NCI-H82 treated with DMSO at 0.1 percent for 48 hours (cell line): ENCODE results near the gene ZSCAN2.
"Not testable (repeated sequence)": the region's sequence is repeated elsewhere in the genome, so short reads cannot be mapped to it uniquely, and the experiment has no call there.

Source experiments
- DNase-seq: peaks from one replicate; lab custom pipeline; 2025; ENCODE audit not compliant: unreplicated experiment; lab: John Stamatoyannopoulos, UW

The ZSCAN2 gene

DNA sequence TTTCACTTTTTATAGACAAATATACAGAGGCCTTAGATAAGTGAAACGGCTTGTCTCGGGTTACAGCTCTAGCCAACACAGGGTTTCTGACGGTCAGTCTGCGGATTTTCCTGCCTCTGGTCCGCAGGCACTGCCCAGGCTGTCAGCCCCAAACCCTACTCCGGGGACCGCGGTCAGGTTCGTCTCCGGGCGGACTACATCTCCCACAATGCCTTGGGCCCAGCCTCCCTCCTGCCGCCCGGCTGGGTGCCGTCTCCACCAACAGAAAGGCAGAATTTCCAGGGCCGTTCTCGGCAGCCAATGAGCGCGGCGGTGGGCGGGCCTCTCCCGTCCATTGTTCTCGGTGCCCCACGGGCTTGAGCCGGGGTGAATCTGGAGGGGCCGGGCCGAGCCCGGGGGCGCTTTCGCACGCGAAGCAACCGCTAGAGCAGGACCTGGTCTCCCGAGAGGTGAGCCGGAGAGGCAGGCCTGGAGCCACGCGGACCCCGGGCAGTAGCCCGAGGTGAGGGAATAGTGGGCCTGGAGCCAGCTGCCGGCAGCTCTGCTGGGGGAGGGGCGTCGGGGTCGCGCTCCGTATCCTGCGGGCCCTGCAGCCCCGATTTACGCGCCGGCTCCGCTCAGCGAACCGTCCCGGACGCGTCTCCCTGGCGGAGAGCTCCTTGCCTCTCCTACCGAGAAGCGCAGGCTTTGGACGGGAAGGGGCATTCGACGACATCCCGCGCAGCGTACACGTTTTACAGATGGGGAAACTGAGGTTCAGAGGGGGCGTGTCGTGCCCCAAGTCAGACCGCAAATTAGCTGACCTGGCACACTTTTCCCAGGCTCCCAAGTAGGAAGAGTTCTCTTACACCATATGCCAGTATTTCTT is at the start of gene ZSCAN2:
TSS of gene ZSCAN2 (plus strand) at position 323 of the 868 bp plus-strand sequence. CDS start 2,919 bp downstream, outside the sequence.
- peak; percentile 87 for DNase-seq

- DNase-seq = not testable (repeated sequence)
These were observed 49.2 kb upstream of the ZSCAN2 start for GRCh38 chr15:84551624-84552023.

DNA sequence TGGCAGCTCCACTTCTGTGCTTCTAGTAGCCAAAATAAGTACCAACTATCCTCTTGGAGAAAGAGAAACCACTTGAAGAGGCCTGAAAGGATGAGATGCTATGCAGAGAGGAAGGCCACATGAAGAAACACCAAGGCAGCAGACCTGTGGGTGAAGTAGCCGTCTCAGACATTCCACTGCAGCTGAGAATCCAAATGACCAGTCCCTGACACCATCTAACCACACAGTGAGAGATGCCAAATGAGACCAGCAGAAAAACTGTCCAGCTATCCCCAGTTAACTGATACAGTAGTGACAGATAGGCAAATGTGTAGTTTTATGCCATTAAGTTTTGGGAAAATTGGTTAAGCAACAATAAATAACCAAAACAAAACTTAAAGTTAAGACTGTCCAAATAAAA is 47.9 kb upstream of the ZSCAN2 start:
- no peak for DNase-seq

DNA sequence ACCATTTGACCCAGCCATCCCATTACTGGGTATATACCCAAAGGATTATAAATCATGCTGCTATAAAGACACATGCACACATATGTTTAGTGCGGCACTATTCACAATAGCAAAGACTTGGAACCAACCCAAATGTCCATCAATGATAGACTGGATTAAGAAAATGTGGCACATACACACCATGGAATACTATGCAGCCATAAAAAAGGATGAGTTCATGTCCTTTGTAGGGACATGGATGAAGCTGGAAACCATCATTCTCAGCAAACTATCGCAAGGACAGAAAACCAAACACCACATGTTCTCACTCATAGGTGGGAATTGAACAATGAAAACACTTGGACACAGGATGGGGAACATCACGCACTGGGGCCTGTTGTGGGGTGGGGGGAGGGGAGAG is 44.1 kb upstream of the ZSCAN2 start:
- not testable (repeated sequence) for DNase-seq

GRCh38 chr15:84568021-84568420 is 32.8 kb upstream of the ZSCAN2 start:
- DNase-seq = not testable (repeated sequence)

DNA sequence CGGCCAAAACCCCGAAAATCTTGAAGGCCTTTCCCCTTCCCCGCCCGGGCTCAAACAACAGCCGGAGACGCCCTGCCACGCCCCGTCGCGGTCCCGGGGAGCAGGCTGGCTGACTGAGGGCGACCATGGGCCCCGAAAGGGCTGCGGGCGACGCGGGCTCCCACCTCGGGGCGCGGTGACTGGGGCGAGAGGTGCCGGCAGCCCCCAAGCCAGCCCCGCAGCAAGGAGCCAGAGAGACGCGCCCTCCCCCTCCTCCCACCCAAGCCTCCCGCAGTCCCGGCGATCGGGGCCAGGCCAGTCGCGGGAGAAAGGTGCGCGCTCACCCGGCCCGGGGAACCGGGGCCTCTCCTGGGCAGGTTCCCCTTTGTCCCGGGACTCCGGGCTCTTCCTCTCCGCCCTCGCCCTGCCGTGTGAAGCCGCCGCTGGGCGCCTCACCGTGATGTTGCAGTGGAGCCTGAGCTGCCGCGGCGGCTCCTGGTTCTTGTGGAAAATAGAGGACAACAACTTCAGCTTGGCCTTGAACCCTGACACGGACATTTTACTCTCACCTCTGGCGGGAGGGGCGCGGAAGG is 30.6 kb upstream of the ZSCAN2 start:
- no peak for DNase-seq

- DNase-seq = no peak
These were observed 28.6 kb upstream of the ZSCAN2 start for GRCh38 chr15:84572231-84572630.

DNA sequence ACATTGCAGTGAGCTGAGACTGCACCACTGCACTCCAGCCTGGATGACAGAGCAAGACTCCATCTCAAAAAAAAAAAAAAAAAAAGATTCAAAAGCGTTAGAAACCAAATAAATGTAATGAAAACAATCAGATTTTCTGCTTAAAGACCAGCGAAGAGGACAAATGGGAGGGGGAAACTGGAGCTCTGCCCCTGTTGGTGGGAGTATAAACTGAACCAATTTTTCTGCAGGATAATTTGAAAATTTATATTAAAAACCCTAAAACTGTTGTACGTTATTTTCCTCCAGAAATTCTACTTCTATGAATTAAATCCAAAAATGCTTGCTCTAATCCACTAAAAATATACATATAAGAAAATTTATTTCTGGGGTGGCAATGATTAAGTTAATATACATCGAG is 25.3 kb upstream of the ZSCAN2 start:
- DNase-seq = no peak

- DNase-seq = not testable (repeated sequence)
These were observed 22.9 kb upstream of the ZSCAN2 start for GRCh38 chr15:84577891-84578290.

DNA sequence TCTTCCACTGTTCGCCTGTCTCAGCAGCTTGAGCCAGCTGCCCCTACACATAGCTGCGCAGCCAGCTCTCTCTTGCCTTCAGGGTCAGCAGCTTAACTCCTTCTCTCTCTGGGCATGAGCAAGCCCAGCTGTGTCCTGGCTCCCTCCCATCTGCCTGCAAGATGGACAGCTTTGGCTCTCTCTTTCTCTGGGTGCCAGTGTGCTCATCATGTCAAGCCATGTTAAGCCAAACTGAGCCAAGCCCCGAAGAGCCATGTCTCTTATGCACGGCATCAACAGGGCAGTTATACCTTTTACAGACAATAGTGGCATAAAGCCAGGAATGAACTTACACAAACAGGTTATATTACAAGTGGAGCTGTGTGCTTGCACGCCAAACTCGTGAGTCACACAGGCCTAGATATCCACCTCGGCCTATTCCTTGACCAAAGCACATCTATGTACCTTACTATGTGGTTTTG is 21.5 kb upstream of the ZSCAN2 start:
- DNase-seq = not testable (repeated sequence)

DNA sequence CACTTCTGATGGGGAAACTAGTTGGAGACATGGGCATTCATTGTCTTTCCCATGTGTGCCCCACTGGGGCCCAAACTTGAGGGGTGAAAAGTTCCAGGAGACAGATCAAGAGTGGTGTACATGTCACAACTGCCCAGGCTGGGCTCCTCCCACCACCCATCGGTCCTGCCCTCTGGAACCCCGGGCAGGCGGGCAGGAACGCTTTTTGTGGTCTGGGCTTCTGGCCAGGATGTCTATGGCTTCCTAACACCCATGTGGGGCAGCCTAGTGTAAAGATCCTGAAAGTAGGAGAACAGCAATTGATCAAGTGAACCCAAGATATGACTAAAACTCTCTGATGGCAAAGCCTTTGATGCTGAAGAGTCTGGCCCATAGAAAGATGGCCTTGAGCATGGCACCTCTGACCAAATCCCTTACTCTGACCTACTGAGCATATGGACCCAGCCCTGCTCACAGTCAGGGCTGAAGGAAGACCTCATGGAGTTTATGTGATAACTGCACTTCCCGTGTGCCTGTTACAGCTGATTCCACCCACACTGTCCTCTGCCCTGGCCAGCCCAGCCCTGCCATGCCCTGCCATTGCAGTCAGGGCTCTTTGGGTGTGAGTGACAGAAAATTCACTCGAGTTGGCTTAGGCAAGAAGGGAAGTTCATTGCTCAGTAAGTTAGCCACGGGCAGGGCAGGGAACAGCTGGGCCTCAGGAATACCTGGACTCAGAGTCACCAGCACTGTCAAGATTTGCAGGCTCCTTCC is 19.0 kb upstream of the ZSCAN2 start:
- DNase-seq = not testable (repeated sequence)

- no peak for DNase-seq
These were observed 18.1 kb upstream of the ZSCAN2 start for GRCh38 chr15:84582583-84583157.

DNA sequence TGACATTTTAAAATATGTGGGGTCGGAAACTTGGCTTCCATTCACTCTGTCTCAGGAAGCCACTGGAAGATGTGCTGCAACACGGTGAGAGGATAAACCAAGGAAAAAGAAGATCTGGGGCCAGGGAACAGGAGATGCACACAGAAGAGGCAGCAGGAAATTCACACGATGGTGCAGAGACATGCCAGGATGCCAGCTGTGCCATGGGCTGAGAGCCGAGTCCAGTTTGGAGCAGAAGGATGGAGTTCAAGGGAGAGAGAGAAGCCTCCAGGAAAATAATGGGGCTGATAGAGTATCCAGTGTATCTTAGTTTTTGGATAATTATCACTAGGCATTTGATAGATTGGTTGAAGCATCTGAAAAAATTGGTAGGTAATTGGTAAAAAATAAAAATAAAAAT is 16.9 kb upstream of the ZSCAN2 start:
- DNase-seq = not testable (repeated sequence)

DNA sequence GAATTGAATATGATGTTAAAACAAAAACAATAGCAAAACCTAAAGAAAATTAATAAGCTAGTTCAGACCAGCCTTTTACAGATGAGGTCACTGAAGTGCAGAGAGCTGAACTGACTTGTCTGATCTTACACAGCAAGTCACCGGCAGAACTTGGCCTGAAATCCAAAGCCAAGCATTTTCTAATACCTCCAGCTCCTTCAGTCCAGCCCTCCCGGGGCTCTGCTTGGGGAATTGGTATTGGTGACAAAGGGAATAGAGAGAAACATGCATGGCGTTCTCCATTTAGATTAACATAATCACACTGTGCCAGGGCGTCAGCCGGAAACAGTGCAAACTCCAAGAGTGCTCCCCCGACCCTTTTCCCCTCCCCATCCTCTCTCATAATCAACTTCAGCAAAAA is 14.1 kb upstream of the ZSCAN2 start:
- DNase-seq = no peak

- DNase-seq = peak; percentile 39
These were observed 12.5 kb upstream of the ZSCAN2 start for GRCh38 chr15:84588053-84588874.

GRCh38 chr15:84590406-84590805 is 10.4 kb upstream of the ZSCAN2 start:
- no peak for DNase-seq

DNA sequence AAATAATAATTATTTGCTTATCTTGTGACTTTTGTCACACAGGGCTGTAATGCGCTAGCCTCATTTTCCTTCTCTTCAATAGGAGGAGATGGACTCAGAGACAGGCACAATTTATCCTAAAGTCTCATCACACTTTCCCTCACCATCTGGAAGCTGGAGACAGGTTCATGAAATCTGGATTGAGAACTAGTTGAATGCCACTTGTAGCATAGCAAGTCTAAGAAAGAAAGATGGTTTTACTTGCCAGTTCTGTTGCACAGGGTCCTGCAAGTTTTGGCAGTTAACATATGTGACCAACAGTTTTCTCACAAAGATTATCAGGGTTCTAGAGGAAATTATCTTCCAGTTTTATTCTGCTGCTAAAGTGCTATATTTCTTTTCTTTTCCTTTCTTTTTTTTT is 9.0 kb upstream of the ZSCAN2 start:
- DNase-seq = no peak

DNA sequence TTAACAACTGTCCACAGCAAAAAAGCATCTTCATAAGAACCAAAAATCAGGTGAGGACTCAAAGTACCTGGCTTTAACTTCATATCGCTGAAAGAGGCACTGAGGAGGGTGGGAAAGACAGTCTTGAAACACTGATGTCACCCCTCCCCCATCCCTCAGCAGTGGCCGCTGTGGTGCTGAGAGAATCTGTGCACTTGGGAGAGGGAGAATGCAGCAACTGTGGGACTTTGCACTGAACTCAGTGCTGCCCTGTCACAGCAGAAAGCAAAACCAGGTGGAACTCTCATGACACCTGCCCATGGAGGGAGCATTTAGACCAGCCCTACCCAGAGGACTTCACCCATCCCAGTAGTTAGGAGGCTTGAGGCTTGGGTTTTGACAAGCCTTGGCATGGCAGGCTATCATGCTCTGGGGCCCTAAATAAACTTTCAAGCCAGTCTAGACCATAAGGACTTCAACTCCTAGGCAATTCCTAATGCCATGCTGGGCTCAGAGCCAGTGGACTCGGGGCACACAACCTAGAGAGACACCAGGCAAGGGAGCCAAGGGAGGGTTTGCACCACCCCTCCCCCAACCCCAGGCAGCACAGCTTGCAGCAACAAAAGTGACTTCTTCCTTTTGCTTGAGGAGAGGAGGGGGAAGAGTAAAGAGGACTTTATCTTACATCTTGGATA is 6.1 kb upstream of the ZSCAN2 start:
- DNase-seq = no peak

GRCh38 chr15:84595660-84596059 is 5.1 kb upstream of the ZSCAN2 start:
- DNase-seq = no peak

DNA sequence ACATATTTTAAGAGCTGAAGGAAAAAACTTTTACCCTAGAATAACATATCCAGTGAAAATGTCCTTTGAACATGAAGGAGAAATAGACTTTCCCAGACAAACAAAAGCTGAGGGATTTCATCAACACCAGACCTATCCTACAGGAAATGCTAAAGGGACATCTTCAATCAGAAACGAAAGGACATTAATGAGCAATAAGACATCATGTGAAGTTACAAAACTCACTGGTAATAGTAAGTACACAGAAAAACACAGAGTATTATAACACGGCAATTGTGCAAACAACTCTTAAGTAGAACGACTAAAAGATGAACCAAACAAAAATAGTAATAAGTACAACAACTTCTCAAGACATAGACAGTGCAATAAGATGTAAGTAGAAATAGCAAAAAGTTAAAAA is 3.5 kb upstream of the ZSCAN2 start:
- no peak for DNase-seq
